NCI-H2081 treated with DMSO at 0.1 percent for 48 hours (cell line): ENCODE measurements around the gene ZBTB8OS.
"Not testable (repeated sequence)": the region's sequence is repeated elsewhere in the genome, so short reads cannot be mapped to it uniquely, and the experiment has no call there.

Source experiments
- DNase-seq: peaks from one replicate; lab custom pipeline; 2025; lab: John Stamatoyannopoulos, UW

Gene ZBTB8OS

DNA sequence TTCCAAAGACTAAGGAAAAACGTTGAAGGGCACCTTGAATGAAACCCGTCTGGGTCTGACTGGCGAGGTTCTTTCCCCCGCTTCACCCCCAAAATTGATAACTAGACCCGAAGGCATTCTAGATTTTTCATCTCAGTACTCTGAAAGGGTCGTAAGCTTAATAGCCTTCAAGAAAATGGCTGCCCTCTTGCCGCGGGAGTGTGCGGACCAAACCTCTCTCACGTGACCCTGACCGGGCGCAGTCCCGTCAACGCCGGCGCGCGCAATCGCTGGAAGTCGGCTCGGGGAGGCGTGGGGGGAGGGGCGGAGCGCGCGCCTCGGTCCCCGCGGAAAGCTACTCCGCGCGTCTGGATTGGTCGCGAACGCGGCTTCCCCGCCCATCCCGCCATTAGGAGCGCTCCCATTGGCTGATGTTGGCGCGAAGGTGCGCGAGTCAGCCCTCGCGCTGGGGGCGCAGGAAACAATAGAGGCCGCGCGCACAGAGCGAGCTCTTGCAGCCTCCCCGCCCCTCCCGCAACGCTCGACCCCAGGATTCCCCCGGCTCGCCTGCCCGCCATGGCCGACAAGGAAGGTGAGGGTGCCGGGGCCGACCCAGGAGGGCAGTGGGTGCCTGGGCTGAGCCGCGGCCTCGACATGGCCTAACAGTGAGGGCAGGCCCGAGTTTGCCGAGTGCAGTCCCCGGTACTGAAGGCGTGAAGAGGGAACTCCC lies 556 bp upstream of the ZBTB8OS start, which contains the start of gene RBBP4:
RBBP4 (plus strand) TSS at position 457 of the 709 bp plus-strand sequence; CDS start at position 556, 99 bp downstream.
- peak; percentile 95 for DNase-seq

- DNase-seq, result no peak
Measured at GRCh38 chr1:32647308-32648134, 2.8 kb downstream of the ZBTB8OS start.

GRCh38 chr1:32644426-32644825 lies 5.9 kb downstream of the ZBTB8OS start:
- no peak for DNase-seq

- DNase-seq, result not testable (repeated sequence)
Measured at GRCh38 chr1:32642292-32642827, 8.0 kb downstream of the ZBTB8OS start.

GRCh38 chr1:32639489-32640075 lies 10.8 kb downstream of the ZBTB8OS start:
- DNase-seq, result no peak

GRCh38 chr1:32636914-32637645 lies 13.3 kb downstream of the ZBTB8OS start:
- DNase-seq, result no peak

DNA sequence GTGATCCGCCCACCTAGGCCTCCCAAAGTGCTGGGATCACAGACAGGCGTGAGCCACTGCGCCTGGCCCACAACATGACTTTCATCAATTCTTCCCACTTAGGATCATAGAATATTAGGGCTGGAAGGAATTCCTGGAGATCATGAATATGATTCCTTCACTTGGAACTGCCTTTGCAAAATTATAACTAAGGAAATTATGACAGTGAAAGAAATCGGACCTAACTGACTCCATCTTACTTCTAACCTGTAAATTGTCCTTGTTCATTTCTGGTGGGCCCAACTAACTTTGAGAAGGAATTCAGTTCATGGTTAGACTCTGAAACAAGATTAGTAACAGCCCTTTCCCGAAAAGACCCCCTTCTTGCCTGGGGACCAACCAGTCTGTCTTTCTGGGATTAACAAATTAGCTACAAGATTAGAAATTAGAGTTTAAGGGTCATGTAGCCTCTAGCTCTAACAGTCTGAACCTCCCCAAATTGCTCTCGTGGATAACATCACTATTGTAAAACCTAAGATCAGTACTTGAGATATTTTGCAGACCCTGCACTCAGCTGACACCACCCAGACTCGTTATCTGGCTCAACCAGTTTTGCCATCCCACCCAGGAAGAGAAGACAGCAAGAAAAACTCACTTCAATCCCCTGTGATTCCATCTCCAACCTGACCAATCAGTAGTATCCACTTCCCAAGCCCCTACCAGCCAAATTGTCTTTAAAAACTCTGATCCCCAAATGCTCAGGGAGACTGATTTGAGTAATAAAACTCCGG lies 14.7 kb downstream of the ZBTB8OS start:
- DNase-seq, result no peak

- no peak for DNase-seq
Measured at GRCh38 chr1:32632829-32633228, 17.5 kb downstream of the ZBTB8OS start.

DNA sequence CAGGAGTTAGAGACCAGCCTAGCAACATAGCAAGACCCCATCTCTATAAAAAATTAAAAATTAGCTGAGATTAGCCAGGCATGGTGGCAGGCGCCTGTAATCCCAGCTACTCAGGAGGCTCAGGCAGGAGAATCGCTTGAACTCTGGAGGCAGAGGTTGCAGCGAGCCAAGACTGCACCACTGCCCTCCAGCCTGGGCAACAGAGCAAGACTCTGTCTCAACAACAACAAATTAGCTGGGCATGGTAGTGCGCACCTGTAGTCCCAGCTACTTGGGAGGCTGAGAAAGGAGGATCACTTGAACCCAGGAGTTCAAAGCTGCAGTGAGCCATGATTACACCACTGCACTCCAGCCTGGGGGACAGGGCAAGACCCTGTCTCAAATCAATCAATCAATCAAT lies 20.2 kb downstream of the ZBTB8OS start:
- DNase-seq, result not testable (repeated sequence)

GRCh38 chr1:32627596-32628162 lies 22.7 kb downstream of the ZBTB8OS start:
- DNase-seq, result no peak

DNA sequence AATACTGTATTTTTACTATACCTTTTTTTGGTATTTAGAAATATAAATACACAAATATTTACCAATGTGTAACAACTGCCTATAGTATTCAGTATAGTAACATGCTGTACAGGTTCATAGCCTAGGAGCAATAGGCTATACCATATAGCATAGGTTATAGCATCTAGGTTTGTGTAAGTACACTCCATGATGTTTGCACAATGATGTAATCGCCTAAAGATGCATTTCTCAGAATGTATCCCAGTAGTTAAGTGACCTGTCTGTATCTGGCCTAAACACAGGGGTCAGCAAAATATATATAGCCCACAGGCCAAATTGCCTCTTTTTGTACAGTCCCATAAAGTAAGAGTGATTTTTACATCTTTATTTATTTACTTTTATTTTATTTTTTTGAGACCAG lies 24.2 kb downstream of the ZBTB8OS start:
- DNase-seq, result no peak

- no peak for DNase-seq
Measured at GRCh38 chr1:32623775-32624174, 26.6 kb downstream of the ZBTB8OS start.

- no peak for DNase-seq
Measured at GRCh38 chr1:32622806-32623681, 27.3 kb downstream of the ZBTB8OS start.

DNA sequence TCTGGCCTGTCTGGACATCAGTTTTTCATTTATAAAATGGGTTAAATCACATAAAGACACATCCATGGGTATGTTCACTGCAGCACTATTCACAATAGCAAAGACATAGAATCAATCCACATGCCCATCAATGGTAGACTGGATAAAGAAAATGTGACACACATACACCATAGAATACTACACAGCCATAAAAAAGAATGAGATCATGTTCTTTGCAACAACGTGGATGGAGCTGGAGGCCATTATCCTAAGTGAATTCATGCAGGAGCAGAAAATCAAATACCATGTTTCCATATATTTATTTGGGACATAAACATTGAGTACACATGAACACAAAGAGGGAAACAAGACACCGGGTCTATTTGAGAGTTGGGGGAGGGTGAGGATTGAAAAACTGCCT lies 28.1 kb downstream of the ZBTB8OS start:
- DNase-seq, result no peak

- DNase-seq, result no peak
Measured at GRCh38 chr1:32619701-32620485, 30.5 kb downstream of the ZBTB8OS start.

DNA sequence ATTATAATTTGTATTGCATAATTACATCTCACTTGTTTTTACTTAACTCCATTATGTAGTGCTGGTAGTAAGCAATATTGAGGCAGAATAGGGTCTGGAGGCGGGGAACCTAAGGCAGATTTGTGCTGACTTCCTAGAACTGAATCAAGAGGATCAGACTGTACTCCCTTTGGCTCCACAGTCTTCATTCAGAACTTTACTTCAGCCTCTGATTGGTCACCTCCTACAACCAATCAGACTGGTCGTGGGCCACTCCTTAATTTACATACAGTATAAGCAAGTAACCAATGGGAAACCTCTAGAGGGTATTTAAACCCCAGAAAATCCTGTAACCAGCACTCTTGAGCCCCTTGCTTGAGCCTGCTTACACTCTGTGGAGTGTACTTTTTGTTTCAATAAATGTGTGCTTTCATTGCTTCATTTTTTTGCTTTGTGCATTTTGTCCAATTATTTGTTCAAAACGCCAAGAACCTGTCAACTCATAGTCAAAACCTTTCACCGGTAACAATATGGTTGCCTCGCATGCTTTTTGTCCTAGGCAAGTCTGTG lies 31.6 kb downstream of the ZBTB8OS start:
- DNase-seq, result no peak

GRCh38 chr1:32613472-32613871 lies 36.9 kb downstream of the ZBTB8OS start:
- no peak for DNase-seq

GRCh38 chr1:32612189-32612881 lies 38.0 kb downstream of the ZBTB8OS start:
- DNase-seq, result peak; percentile 67
